ENCODE measurements around the gene STK32C.

Gene STK32C

DNA sequence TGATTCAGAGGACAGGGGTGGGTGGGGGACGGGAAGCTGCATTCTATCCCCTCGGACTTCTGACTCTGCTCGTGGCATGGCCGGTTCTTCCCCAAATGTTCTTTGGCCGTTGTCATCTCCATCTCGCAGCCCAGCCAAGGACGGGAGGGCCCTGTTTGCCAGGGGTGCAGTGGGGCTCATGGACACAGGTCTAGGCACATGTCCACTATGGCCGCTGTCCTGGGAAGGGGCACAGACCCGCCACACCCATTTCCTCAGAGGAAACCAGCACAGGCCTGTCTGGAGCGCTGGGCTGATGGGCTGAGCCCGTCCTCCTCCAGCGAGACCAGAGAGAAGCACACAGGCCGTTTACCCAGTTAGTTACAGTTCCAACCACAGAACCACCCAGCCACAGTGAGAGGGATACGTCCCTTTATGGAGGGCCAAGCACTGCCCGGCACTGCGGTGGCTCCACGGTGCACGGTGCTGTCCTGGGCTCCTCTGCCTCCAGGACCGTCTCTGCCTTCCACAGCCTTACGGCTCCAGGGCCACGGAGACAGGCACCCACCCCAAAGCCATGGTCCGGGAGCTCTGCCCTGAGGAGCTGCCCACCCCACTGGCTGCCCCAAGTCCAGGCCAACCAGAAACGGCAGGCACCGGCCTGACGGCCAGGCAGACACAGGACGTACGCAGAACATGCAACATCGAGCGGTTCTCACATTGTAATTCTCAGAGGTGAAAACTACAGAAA, 100.8 kb downstream of the STK32C start:
- ATAC-seq: no peak

DNA sequence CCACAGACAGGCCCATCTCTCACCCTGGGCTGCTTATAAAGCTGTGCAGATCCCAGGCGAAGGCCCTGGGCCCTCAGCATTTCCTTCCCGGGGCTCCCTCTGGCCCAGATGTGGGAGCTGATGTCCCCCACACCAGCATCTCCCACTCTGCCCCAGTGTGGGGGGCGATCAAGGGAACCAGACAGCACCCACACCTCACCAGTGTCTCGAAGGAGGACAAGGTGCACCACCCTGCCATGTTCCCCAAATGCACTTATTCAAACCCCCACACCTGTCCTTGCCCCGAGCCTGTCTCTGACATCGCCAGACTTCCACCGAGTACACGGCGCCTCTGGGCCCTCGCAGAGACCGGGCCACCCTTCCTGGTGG, 101.4 kb downstream of the STK32C start:
- no peak for ATAC-seq

DNA sequence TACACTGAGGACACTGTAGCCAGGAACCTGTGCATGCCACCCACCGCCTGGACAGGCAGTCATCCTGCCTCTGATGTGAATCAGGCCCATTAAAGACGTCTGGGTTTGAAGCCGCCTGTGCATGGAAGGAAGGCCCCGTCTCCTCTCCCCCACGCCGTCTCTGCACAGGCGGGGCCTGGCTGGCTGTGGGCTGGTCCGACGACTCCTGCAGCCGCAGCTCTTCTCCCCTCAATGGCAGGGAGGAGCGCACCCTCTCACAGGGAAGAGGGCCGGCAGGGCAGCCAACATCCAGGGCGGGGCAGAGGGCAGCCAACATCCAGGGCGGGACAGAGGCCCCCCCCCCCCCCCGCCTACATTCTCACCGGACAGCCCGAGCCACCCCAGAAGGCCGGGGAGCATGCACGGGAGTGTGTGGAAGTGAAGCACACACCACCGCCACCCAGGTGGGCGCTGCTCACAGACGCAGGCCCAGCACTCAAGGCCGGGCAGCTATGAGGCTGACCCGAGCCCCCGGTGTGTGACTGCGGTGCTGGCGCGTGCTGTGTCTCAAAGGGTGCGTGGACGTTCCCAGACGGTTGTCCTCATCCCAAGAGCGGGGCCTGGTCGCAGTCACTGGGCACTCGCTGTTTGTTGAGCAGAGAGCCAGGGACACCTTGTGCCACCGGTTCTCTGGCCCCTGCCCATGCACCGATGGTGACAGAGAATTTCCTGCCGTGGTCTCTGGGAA, 101.9 kb downstream of the STK32C start:
- ATAC-seq: no peak

DNA sequence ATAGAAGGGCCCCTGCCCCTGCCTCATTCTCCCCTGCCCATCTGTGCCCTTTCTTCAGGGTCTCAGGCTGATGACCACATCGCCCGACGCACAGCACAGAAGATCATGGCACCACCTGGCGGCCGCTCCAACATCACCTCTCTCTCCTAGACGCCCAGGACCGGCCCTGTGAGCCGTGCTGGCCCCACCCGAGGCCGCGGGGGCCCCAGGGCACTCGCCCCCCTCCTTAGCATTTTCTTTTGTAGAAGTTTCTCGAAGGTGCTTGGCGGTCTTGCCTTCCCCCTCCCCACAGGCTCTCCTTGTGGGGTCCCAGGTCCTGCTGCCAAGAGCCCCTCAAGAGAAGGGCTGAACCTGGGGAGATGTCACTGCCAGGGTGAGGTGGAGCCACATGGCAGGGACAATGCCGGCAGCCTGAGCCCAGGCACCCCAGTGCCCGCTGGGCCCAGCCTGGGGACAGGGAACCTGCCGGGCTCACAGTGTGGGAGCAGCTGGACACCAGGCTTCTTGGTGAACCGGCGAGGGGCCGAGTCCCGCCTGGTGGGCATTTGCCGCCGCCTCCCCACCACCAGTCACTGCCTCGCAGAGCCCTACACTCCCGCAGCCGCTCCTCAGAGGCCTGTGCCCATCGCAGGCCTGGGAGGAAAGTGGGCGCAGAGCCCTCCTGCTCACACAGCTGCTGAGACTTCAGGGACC, 102.8 kb downstream of the STK32C start:
- no peak for ATAC-seq

DNA sequence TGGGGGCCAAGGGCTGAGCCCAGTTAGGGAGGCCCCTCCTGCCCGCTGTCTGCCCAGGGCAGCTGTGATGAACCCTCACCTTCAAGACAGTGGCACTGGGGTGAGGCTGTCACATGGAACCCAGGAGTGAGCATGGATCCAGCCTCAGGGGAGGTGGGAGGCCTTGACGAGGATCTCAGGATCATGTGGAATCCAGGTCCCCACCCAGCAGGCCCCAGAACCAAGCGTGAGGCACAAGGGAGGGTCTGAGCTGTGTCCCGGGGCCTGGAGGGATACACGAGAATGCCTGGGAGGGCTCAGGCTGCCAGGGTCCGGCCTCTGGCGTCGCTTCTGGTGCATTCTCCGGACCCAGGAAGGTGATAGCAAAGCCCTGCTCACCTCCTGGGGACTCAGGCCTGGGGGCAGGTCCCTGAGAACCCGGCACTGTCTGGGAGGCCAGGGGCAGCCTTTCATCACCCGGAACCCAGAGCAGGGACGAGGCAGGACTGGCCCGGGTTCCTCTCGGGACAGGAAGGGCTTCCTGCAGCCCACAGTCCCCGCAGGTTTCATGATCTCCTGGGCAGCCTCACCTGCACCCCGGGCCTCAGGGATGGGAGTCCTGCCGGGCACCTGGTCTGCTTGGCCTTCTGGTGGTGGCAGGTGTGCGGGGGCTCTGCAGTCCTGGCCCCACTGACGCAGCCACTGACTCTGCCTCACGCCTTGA, 103.5 kb downstream of the STK32C start:
- ATAC-seq: no peak

DNA sequence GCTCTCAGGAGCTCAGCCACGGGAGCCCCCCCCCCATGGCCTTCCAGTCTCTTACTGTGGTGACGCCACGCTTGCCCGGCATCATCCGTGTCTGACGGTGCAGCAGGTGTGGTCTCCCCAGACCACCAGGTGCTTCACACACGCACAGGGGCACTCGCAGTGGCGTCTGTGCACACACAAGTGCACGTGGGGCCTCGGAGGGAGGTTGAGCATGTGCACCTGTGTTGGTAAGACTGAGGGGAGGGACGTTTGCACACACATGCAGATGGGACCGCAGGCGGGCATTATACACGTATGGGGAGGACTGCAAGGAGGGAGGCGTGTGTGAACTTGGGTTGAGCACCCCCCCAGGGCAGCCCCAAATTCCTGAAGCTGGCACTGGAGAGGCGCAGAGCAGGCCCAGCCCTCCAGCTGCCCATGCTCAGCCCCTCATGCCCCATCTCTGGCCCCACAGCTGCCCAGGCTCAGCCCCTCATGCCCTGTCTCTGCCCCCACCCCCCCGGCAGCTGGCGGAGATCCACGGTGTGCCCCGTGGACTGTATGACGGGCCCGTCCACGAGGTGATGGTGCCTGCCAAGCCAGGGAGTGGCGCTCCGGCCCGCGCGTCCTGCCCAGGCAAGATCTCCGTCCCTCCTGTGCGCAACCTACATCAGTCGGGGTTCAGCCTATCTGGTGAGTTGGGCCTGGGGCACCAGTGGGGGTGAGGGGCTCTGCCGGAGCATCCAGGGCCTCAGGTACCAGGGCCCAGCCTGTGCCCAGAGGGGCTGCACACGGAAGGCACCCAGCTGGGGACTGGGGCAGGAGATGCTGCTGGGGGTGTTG, 104.3 kb downstream of the STK32C start:
- ATAC-seq: no peak

DNA sequence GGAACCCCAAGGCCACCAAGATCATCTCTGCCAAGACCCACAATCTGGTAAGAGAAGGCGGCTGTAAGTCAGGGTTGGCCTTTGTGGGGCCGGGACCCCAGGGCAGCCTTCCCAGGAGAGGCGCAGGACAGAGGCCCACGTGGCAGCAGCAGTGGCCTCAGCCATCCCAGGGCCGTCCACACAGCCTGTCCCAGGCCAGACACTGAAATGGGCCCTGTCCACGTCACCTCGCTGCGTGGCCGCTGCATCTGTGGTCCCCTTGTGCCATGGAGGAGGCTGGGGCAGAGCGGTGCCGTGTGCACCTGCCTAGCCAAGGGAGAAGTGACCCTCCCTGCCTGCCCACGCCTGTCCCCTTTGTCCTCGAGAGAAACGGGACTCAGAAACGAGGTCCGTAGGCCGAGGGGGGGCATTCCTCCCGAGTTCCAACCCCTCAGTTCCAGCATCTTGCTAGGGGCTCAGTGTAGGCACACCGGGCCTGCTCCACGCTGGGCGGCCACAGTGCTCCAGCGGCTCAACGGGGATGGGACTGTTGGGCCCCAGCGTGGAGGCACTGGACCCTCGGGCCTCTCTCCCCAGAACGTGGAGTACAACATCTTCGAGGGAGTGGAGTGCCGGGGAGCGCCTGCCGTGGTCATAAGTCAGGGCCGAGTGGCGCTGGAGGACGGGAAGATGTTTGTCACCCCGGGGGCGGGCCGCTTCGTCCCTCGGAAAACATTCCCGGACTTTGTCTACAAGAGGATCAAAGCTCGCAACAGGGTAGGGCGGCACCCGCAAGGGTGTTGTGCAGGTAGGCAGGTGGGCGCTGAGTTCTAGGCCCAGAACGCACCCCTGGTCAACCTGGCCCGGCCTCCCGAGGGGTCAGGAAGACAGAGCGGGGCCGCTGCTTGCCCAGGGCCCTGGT, 105.4 kb downstream of the STK32C start:
- ATAC-seq: no peak

DNA sequence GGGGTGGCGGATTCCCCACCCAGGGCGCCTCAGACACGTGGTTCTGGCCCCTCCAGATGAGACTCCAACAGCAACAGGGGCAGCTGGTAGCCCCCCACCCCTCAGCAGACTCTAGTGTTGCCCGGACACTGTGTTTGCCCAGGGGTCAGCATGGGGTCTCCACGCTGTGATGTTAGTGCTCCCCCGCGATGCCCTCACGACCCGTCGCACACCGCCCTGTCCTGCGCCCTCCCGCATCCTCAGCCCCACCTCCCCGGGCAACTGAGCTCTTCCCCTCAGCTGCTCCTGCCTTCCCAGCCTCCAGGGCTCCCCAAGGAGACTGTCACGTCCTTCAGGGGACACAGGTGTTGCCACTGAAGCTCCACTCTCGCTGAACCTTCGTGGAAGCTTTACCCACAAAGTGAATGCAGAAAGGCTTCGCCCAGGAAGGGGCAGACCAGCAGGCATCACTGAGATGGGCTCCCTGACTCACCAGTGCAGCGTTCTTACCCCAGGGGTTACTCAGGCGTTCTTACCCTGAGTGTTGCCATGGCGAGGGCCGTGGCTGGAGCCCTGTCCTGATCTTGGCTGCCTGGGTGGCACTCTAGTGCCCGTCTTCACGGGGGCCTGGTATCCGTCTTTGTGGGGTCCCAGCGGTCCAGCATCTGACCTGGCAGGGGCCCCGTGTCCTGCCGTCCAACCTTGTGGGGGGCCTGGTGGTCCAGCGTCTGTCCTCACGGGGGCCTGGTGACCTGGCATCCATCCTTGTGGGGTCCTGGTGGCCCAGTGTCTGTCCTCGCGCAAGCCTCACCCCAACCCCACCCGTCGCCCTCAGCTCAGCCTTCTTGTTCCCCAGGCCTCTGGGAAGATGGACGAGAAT, 106.4 kb downstream of the STK32C start:
- no peak for ATAC-seq

DNA sequence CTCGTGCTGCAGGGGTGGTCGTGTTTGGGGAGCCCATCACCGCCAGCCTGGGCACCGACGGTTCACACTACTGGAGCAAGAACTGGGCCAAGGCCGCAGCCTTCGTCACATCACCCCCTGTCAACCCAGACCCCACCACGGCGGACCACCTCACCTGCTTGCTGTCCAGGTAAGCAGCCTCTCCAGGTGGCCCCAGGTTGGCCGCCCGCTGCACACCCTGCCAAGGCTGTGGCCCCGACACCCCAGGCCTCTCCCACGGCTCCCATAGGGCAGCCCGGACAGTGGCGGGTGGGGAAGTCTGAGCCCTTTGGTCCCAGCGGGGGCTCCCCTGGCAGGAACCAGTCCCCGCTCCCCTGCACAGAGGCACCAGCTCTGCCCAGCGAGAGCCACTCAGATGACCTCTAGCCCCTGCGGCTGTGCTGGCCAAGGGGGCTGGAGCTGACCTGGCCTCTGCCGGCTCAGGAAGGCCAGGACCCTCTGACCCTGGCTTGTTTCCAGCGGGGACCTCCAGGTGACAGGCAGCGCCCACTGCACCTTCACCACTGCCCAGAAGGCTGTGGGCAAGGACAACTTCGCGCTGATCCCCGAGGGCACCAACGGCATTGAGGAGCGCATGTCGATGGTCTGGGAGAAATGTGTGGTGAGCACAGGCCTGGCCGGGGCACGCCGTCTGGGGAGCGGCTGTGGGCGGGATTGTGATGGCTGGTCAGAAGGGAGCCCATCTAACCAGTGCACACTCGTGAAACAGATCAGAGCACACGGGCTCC, 107.2 kb downstream of the STK32C start:
- no peak for ATAC-seq

DNA sequence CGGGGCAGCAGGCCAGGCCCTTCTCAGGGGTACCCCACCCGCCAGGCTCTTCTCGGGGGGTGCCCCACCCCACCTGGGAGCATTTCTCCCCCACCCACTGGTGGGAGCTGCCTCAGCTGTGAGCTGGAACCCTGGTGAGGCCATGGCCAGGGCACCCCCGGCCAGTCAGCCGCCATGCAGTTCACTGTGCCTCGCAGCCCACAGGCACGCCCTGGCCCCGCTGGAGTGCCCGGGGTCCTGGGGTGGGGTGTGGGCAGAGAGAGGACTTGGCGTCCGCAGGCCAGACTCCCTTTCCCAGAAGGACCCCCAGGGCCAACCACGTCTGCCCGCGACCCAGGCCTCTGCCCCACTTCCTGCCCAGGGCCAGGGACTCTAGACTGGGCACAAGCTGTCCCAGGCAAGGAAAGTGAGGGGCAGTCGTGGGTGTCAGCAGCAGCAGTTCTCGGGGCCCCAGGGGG, 107.9 kb downstream of the STK32C start:
- ATAC-seq: no peak

DNA sequence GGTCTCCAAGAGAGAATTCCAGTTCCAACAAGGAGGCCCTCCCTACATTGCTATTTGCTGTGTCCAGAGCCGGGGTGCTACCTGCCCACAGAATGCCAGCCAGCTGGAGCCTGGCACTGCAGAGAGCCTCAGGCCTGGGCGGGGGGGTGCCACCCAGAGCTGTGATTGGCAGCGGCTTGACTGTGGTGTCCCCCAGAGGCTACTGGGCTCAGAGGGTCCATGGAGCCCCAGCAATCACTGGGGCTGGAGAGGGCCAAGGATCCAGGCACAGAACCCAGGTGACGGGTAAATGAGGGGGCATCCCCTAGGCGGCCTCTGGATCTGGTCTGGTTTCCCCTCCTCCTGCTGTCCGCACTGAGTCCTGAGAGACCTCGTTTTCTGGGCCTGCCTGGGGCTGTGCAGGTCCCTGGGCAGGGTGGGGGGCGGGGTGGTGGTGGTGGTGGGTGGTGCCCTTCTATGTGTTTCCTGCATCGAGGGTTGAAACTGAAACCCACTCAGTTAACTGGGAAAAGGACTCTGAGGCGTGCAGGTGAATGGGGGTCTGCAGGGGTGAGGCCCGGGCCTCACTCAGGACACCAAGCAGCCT, 108.4 kb downstream of the STK32C start:
- no peak for ATAC-seq

DNA sequence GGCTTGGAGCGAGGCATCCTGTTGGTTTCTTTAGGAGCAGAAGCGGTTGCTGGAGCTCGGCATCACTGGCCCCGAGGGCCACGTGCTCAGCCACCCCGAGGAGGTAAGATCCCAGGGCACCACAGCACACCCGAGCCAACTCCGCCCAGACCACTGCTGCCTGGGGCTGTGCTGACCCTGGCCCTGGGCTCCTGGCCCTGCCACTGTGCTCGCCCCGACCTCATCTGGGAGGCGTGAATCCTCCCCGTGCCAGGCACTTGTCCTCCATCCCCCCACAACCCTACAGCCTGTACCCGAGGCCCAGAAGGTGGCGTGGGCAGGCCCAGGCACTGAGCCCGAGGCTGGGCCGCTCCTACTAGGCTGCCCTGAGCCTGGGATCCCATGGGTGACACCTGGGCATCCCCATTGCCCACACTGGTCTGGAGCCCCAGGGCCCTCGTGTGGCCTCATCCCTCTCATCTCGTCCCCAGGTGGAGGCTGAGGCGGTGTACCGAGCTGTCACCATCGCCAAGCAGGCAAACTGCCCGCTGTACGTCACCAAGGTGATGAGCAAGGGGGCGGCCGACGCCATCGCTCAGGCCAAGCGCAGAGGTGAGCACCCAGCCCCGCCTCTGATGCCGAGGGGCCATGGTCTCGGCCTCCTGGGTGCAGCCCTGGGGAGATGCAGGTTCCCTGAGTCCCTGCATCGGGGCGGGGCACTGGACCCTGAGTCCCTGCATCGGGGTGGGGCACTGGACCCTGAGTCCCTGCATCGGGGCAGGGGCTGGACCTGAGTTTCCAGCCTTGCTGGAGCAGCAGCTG, 109.2 kb downstream of the STK32C start:
- ATAC-seq: no peak

DNA sequence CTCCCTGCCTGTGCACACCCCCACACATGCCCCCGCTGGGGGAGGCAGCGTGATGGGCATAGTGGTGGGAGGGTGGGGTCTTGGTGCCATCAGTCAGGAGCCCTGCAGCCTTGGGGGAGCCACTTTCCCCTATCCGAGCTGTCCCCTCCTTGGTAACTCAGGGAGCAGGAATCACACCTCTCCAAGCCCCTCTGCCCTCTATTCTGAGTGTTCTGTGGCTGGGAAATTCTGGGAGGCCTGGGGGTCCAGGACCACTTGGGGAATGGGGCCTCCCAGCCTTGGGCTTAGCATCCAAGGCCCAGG, 109.7 kb downstream of the STK32C start:
- no peak for ATAC-seq

DNA sequence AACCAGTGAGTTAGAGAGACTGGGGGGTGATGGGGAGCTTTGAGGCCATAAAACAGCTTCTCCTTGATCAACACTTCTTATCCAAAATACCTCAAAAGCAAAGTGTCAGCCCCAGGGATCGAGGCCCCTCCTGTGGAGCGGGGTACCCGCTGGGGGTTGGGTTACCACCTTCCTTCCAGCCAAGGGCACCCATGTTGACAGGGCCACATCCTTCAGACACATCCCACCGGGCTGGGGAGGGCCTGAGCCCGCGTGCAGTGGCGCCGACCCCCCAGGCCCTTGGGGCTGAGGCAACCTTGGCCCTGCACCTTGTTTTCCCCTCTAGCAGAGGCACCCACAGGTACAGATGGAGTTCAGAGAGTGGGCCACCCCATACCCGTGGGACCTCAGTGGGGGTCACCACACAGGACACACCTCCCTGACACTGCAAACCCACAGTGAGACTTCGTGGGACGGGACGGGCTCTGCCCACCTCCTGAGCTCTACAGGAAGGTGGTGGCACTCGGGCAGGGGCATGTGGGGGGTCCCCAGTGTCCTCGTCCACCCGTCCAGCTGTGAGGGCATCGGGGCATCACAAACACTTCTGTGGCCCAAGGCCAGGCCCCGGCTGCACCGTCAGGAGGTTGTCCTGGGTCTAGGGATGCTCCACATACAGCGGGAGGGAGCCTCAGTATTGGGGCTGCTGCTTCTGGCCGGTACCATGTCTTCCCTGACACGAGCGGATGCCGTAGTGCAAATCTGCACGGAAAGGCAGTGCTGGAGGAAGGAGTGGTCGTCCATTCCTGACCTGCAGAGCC, 110.3 kb downstream of the STK32C start:
- no peak for ATAC-seq

DNA sequence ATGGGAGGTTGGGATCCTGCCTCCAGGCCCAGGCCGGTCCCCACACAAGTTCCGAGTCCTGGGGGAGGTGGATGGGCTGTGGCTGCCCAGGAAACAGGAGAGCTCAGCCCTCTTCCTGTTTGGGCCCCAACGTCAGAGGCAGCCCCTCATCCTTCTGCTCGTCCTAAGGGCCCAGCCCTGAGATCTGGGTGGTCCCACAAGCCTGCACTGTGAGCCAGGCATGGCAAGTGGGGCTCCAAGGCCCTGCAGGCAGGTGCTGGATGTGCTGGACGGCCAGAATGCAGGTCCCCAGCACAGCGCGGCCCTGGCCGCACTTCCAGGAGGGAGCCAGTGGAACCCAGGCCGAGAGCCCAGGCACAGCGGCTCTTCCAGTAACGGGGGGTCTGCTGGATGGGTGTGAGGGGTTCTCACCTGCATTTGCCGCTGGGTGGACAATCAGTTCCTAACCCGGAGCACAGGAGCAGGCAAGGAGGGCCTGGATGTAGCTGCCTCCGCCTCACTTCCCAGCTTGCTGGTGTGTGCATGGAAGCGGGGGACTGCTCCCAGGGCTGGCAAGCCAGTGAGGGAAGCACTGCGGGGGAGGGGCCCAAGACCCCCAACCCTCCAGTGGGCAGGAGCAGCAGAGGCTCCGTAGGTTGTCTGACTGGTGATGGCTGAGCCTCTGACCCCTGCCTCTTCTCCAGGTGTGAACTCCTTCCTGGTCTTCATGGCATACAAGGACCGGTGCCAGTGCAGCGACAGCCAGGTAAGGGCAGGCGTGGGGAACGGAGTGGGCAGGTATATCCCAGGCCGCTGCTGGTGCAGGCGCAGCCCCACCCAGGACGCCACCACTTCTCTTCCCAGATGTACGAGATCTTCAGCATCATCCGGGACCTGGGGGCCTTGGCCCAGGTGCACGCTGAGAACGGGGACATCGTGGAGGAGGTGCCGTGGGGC, 111.3 kb downstream of the STK32C start:
- ATAC-seq: no peak

DNA sequence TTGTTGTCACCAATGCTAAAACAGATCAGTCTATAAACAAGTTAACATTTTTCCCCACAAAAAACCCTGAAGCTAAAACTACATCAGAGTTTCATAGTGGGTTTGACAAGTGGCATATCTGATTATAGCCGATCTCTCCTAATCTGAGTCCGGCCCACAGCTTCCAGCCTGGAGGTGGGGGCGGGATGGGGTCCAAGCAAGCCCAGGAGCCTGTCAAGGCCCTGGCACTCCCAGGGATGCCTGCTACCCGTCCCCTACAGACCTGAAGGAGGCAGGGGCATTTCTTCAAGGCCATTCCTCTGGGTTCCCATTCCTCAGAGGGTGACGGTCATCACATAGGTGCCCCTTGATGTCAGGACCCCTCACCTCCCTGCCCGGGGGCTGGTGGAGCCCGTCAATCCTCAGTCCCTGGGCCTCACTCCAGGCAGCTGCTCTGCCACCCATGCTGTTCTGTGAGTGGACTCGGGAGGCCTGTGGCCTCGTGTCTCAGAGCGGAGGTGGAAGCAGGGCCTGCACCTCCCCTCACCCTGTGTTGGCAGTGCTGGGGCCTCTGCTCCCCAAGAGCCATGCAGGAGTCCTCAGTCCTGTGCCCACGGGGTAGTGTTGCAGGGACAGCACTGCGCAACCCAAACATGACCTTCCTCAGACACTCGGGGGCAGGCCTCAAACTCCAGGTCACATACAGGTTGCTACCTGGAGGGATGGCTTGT, 112.2 kb downstream of the STK32C start:
- ATAC-seq: no peak
